ENCODE measurements around the gene GON4L.
"Not testable (repeated sequence)": the region's sequence is repeated elsewhere in the genome, so short reads cannot be mapped to it uniquely, and the experiment has no call there.

GON4L gene

GRCh38 chr1:155709391-155709790 is 147.6 kb downstream of the GON4L start:
- H3K4me3 Mint-ChIP-seq = no peak overlapping the region
- H3K4me1 Mint-ChIP-seq = peaks cover 6% of the 10 kb centered on the region
- peaks cover 6% of the 10 kb centered on the region for H3K9me3 Mint-ChIP-seq
- peaks cover 45% of the 10 kb centered on the region for H3K36me3 Mint-ChIP-seq (ENCODE audit: low read depth)
- no peak overlapping the region for H3K27ac Mint-ChIP-seq
- TF ChIP-seq, protein P1, sequence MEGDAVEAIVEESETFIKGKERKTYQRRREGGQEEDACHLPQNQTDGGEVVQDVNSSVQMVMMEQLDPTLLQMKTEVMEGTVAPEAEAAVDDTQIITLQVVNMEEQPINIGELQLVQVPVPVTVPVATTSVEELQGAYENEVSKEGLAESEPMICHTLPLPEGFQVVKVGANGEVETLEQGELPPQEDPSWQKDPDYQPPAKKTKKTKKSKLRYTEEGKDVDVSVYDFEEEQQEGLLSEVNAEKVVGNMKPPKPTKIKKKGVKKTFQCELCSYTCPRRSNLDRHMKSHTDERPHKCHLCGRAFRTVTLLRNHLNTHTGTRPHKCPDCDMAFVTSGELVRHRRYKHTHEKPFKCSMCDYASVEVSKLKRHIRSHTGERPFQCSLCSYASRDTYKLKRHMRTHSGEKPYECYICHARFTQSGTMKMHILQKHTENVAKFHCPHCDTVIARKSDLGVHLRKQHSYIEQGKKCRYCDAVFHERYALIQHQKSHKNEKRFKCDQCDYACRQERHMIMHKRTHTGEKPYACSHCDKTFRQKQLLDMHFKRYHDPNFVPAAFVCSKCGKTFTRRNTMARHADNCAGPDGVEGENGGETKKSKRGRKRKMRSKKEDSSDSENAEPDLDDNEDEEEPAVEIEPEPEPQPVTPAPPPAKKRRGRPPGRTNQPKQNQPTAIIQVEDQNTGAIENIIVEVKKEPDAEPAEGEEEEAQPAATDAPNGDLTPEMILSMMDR (IDR thresholded peaks at IDR 0.05; ENCODE audit: unreplicated experiment in 3 of 3) = no peak
- H3K27me3 Mint-ChIP-seq (ENCODE audit: low read depth) = no peaks in the 10 kb centered on the region

DNA sequence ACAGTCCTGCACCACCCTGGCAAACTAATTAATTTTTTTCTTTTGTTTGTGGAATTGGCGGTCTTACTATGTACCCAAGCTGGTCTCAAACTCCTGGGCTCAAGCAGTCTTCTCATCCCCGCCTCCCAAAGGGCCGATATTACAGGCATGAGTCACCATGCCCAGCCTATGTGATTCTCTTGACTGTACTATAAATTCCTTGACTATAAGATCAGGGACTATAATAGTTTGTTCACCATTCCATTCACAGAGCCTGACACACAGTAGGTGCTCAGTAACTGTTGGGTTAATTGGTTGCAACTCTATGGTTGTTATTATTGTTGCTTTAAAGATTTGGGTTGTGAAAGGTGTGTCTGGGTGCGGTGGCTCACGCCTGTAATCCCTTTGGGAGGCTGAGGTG is 150.9 kb downstream of the GON4L start:
- Mint-ChIP-seq H3K4me1 (no peaks in the 10 kb centered on the region), H3K4me3 (no peak overlapping the region), H3K36me3 (ENCODE audit: low read depth) (peaks cover 35% of the 10 kb centered on the region), H3K27me3 (ENCODE audit: low read depth) (no peaks in the 10 kb centered on the region), H3K9me3 (peaks cover 6% of the 10 kb centered on the region), H3K27ac (no peak overlapping the region)
- TF ChIP-seq, protein P1 (IDR thresholded peaks at IDR 0.05; ENCODE audit: unreplicated experiment in 3 of 3) = no peak

GRCh38 chr1:155704414-155704813 is 152.6 kb downstream of the GON4L start:
- not testable (repeated sequence) for H3K9me3 Mint-ChIP-seq; H3K4me1 Mint-ChIP-seq; H3K27me3 Mint-ChIP-seq (ENCODE audit: low read depth); H3K4me3 Mint-ChIP-seq; H3K27ac Mint-ChIP-seq
- peaks cover 30% of the 10 kb centered on the region for H3K36me3 Mint-ChIP-seq (ENCODE audit: low read depth)

DNA sequence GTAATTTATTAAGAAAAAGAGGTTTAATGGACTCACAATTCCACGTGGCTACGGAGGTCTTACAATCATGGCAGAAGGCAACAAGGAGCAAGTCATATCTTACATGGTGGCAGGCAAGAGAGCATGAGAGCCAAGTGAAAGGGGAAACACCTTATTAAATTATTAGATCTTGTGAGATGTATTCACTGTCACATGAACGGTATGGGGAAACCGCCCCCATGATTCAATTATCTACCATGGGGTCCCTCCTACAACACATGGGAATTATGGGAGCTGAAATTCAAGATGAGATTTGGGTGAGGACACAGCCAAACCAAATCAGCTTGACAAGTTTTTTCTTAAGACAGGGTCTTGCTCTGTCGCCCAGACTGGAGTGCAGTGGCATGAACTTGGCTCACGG is 153.8 kb downstream of the GON4L start:
- no peak overlapping the region for H3K4me3 Mint-ChIP-seq
- no peak overlapping the region for H3K27ac Mint-ChIP-seq
- H3K9me3 Mint-ChIP-seq = peaks cover 10% of the 10 kb centered on the region
- TF ChIP-seq, protein P1 (IDR thresholded peaks at IDR 0.05; ENCODE audit: unreplicated experiment in 3 of 3) = no peak
- H3K36me3 Mint-ChIP-seq (ENCODE audit: low read depth) = peaks cover 36% of the 10 kb centered on the region
- H3K4me1 Mint-ChIP-seq = no peaks in the 10 kb centered on the region
- H3K27me3 Mint-ChIP-seq (ENCODE audit: low read depth) = no peaks in the 10 kb centered on the region

DNA sequence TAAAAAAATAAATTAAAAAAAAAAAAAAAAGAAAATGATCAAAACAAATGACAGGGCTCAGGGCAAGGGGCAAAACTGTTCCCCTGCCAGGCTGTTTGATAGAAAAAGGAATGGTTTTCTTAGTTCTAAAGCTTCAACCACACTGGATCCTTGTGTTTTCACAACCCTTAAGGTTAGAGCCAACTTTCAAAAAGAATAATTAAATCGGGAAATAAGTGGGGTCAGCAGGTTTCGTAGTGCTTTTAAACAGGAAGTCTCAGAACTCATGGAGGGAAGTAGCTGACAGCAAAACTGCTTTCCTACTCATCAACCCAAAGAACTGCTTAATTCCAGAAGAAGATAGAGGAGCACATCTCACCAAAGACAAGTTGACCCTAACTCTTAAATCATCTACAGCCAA is 155.3 kb downstream of the GON4L start:
- not testable (repeated sequence) for H3K27ac Mint-ChIP-seq; H3K4me1 Mint-ChIP-seq; H3K4me3 Mint-ChIP-seq; H3K27me3 Mint-ChIP-seq (ENCODE audit: low read depth)
- Mint-ChIP-seq H3K36me3 (ENCODE audit: low read depth) (peaks cover 44% of the 10 kb centered on the region), H3K9me3 (peaks cover 15% of the 10 kb centered on the region)
